HG03558 (cell line): ENCODE measurements around the gene KRTAP4-3.
"Not testable (repeated sequence)": the region's sequence is repeated elsewhere in the genome, so short reads cannot be mapped to it uniquely, and the experiment has no call there.

Experiments used
- ATAC-seq: cut with Tn5 transposase; IDR thresholded peaks from one replicate; pipeline ENCODE4 v1.9.1; 2021; ENCODE audit warnings: moderate number of reproducible peaks; ENCODE audit not compliant: unreplicated experiment; ENCODE audit errors: extremely low read depth

KRTAP4-3 gene

GRCh38 chr17:41119696-41120690 lies 48.0 kb downstream of the KRTAP4-3 start:
- ATAC-seq = not testable (repeated sequence)

- ATAC-seq = no peak
These were observed 49.3 kb downstream of the KRTAP4-3 start for GRCh38 chr17:41118721-41119120.

GRCh38 chr17:41117846-41118386 lies 50.1 kb downstream of the KRTAP4-3 start, which contains the start of gene KRTAP4-11:
KRTAP4-11 (minus strand) TSS chr17:41118373; CDS start chr17:41118315, 58 bp downstream.
- not testable (repeated sequence) for ATAC-seq
